Glutamatergic neuron (in vitro differentiated cells): ENCODE measurements around the gene WDR37. TPM values are rescaled to one million over a fixed set of nuclear protein-coding genes. Genes with fewer than 3 reads are reported as not detected.

Source experiments
- DNase-seq: peaks from one replicate; pipeline ENCODE4 v3.0.0; 2022
- H3K27ac Mint-ChIP-seq: one replicate; pipeline ENCODE4 v1.8.0; 2020; ENCODE audit warnings: mild to moderate bottlenecking, mixed read lengths, inconsistent platforms; ENCODE audit not compliant: unreplicated experiment
- H3K27me3 Mint-ChIP-seq: one replicate; pipeline ENCODE4 v1.8.0; 2020; ENCODE audit warnings: mild to moderate bottlenecking, moderate library complexity, mixed read lengths, inconsistent platforms; ENCODE audit not compliant: unreplicated experiment
- H3K36me3 Mint-ChIP-seq: one replicate; pipeline ENCODE4 v1.8.0; 2020; ENCODE audit warnings: mild to moderate bottlenecking, mixed read lengths, inconsistent platforms; ENCODE audit not compliant: unreplicated experiment
- H3K4me1 Mint-ChIP-seq: one replicate; pipeline ENCODE4 v1.8.0; 2020; ENCODE audit warnings: mild to moderate bottlenecking, low read depth, mixed read lengths, inconsistent platforms; ENCODE audit not compliant: unreplicated experiment
- H3K4me3 Mint-ChIP-seq: one replicate; pipeline ENCODE4 v1.8.0; 2020; ENCODE audit warnings: mild to moderate bottlenecking, mixed read lengths, inconsistent platforms; ENCODE audit not compliant: unreplicated experiment
- H3K9me3 Mint-ChIP-seq: one replicate; pipeline ENCODE4 v1.8.0; 2020; ENCODE audit warnings: mild to moderate bottlenecking, moderate library complexity, mixed read lengths, inconsistent platforms; ENCODE audit not compliant: unreplicated experiment
- total RNA-seq: library from RNA; stranded (reverse); fragmentation: NEBNext Ultra II Directional; extraction: Animal tissue kit (Norgen Biotek cat#: 25700); gene quantifications from one replicate; pipeline ENCODE4 v1.2.1, GENCODE V29; 2021; ENCODE audit not compliant: unreplicated experiment
- TF ChIP-seq, protein P1 (sequence below): fragments of 200-600 bp; sonication (generic); IDR thresholded peaks from one replicate; pipeline ENCODE4 v1.5.0; 2021; ENCODE audit not compliant: partially characterized antibody, unreplicated experiment

Gene WDR37
- total RNA-seq, 1 donor from 2014 or later: 27.8 TPM

DNA sequence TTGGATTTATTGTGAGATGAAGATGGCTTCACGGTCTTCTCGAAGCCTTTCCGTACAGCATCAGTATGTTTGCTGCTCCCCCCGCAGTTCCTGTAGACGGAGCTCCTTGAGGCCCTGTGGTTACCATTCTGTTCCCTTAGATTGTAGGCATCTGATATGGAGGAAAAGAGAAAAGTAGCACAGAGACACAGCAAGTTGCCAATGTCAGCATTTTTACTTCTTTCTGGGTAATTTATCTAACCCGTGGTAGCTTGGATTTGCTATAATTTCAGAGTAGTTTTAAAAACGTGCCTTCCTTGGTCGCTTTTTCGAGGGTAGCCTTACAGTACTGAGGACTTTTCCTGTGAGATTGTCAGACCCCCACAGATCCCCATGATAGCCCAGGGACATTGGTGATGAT is 37.5 kb downstream of the WDR37 start:
- H3K4me3 Mint-ChIP-seq: no peak overlapping the region
- H3K27me3 Mint-ChIP-seq: peaks cover 5% of the 10 kb centered on the region
- DNase-seq: no peak
- TF ChIP-seq, protein P1, sequence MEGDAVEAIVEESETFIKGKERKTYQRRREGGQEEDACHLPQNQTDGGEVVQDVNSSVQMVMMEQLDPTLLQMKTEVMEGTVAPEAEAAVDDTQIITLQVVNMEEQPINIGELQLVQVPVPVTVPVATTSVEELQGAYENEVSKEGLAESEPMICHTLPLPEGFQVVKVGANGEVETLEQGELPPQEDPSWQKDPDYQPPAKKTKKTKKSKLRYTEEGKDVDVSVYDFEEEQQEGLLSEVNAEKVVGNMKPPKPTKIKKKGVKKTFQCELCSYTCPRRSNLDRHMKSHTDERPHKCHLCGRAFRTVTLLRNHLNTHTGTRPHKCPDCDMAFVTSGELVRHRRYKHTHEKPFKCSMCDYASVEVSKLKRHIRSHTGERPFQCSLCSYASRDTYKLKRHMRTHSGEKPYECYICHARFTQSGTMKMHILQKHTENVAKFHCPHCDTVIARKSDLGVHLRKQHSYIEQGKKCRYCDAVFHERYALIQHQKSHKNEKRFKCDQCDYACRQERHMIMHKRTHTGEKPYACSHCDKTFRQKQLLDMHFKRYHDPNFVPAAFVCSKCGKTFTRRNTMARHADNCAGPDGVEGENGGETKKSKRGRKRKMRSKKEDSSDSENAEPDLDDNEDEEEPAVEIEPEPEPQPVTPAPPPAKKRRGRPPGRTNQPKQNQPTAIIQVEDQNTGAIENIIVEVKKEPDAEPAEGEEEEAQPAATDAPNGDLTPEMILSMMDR: no peak
- H3K4me1 Mint-ChIP-seq: peaks cover 3% of the 10 kb centered on the region
- H3K36me3 Mint-ChIP-seq: peaks cover 10% of the 10 kb centered on the region
- no peaks in the 10 kb centered on the region for H3K9me3 Mint-ChIP-seq
- H3K27ac Mint-ChIP-seq: no peak overlapping the region

DNA sequence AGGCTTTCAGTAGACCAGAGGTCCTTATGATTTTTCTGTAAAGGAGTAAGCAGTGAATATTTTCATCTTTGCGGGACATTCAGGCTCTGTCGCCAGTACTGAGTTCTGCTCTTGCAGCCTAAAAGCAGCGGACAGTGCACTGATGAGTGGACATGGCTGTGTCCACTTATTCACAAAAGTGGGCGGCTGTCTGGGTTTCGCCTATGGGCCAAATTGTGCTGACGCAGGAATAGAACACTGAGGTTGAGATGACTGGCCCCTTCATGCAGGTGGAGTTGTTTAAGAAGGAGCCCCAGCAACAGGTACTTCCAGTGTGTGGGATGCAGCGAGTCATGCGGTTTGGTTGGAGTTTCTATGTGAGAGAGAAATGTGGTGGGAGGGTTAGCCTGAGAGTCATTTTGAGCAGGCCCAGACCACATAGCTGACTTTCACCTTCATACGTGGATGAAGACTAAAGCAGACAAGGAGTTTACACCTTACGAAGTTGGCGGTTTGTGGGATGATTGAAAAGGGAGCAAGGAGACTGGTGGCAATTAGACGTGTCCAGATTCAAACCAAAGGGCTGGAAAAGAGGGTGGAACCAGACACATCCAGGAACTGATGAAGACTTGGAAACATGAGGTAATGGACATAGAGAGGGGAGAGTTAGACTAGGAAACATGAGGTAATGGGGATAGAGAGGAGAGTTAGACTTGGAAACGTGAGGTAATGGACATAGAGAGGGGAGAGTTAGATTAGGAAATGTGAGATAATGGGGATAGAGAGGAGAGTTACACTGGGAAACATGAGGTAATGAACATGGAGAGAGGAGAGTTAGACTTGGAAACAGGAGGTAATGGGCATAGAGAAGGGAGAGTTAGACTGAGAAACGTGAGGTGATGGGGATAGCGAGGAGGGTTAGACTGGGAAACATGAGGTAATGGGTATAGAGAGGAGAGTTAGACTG is 38.2 kb downstream of the WDR37 start:
- H3K4me3 Mint-ChIP-seq: no peak overlapping the region
- TF ChIP-seq, protein P1: no peak
- peaks cover 5% of the 10 kb centered on the region for H3K27me3 Mint-ChIP-seq
- H3K9me3 Mint-ChIP-seq: no peaks in the 10 kb centered on the region
- peaks cover 9% of the 10 kb centered on the region for H3K36me3 Mint-ChIP-seq
- no peak for DNase-seq
- no peak overlapping the region for H3K27ac Mint-ChIP-seq
- H3K4me1 Mint-ChIP-seq: peaks cover 3% of the 10 kb centered on the region

DNA sequence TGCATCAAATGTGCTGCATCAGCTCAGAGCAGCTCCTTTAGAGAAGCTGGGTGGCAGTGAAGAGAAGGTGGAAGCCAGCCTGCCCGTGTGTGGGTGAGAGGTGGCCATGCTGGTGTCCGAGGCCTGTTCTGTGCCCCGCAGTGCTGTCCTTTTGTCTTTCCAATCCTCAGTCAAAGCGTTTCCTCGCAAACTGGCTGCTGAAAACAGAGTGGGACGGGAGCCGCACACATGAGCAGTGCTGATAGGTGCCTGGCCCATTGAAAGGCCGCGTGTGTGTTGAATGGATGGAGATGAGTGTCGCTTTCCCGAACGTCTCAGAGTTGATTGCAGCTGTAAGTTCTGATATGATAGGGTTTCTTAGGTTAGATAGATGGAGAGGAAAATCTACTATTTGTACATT is 39.3 kb downstream of the WDR37 start:
- no peak overlapping the region for H3K27ac Mint-ChIP-seq
- peaks cover 8% of the 10 kb centered on the region for H3K4me1 Mint-ChIP-seq
- peaks cover 8% of the 10 kb centered on the region for H3K27me3 Mint-ChIP-seq
- H3K36me3 Mint-ChIP-seq: peaks cover 5% of the 10 kb centered on the region
- H3K4me3 Mint-ChIP-seq: no peak overlapping the region
- TF ChIP-seq, protein P1: no peak
- no peak for DNase-seq
- no peaks in the 10 kb centered on the region for H3K9me3 Mint-ChIP-seq

DNA sequence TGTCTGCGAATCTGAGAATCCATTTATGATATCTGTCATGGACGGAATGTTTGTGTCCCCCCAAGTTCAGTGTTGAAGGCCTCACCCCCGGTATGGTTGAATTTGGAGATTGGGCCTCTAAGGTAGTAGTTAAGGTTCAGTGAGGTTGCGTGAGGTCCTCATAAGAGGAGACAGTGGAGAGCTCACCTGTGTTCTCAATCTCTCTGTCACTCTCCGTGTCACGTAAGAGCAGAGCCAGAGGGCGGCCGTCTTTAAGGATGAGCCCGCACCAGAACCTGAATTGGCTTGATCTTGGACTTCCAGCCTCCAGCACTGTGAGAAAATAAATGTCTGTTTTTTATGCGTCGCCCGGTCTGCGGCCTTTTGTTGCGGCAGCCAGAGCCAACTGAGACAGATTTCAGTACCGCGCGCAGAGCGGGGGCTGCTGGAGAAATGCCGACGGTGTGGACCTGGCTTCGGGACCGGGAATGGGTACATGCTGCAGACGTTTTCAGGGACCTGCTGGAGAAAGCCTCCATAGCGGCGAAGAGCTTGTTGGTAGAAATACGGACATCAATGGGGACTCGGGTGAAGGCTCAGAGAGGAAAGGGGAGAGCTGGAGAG is 40.2 kb downstream of the WDR37 start:
- DNase-seq: no peak
- H3K4me3 Mint-ChIP-seq: no peak overlapping the region
- TF ChIP-seq, protein P1: no peak
- H3K36me3 Mint-ChIP-seq: peaks cover 5% of the 10 kb centered on the region
- H3K27me3 Mint-ChIP-seq: peaks cover 6% of the 10 kb centered on the region
- H3K4me1 Mint-ChIP-seq: peaks cover 12% of the 10 kb centered on the region
- H3K27ac Mint-ChIP-seq: no peak overlapping the region
- peaks cover 2% of the 10 kb centered on the region for H3K9me3 Mint-ChIP-seq

DNA sequence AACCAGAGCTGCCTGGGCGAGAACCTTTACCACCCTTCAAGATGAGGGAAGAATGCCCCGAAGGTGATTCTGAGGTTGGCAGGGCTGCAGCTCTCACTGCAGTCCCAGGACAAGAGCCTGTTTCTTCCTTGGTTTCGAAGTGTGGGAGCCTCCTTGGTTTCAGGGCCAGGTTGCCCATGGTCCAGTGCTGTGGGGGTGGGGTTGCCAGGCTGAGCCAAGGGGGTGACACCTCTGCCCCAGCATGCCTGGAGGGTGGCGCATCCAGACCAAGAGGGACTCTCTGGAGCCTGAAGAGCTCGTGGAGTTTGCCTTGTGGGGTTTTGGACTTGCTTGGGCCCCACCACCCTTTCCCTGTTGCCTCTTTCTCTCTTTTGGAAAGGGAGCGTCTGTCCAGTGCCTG is 41.3 kb downstream of the WDR37 start:
- Mint-ChIP-seq H3K4me3 (no peak overlapping the region), H3K4me1 (peaks cover 22% of the 10 kb centered on the region), H3K27ac (no peak overlapping the region), H3K9me3 (peaks cover 6% of the 10 kb centered on the region), H3K36me3 (peaks cover 14% of the 10 kb centered on the region), H3K27me3 (peaks cover 12% of the 10 kb centered on the region)
- TF ChIP-seq, protein P1: no peak
- DNase-seq: no peak
